Nephron progenitor cell (in vitro differentiated cells): ENCODE results near the gene CTNNA2.
A peak's percentile ranks its signal among the peaks of the same experiment; 100 is the strongest.

Experiments used
- DNase-seq: peaks from one replicate; pipeline ENCODE4 v3.0.0; 2021
- H3K27ac Mint-ChIP-seq: 2 replicates; pipeline ENCODE4 v1.8.0; 2021; ENCODE audit warnings: mild to moderate bottlenecking, moderate library complexity, mixed read lengths
- H3K27me3 Mint-ChIP-seq: 2 replicates; pipeline ENCODE4 v1.8.0; 2021; ENCODE audit warnings: mild to moderate bottlenecking, low read depth, mixed read lengths; ENCODE audit not compliant: poor library complexity
- H3K36me3 Mint-ChIP-seq: 2 replicates; pipeline ENCODE4 v1.8.0; 2021; ENCODE audit warnings: low read depth, mixed read lengths
- H3K4me1 Mint-ChIP-seq: 2 replicates; pipeline ENCODE4 v1.8.0; 2021; ENCODE audit warnings: mixed read lengths
- H3K4me3 Mint-ChIP-seq: 2 replicates; pipeline ENCODE4 v1.8.0; 2021; ENCODE audit warnings: mild to moderate bottlenecking, moderate library complexity, mixed read lengths
- H3K9me3 Mint-ChIP-seq: 2 replicates; pipeline ENCODE4 v1.8.0; 2021; ENCODE audit warnings: mild to moderate bottlenecking, moderate library complexity, mixed read lengths
- TF ChIP-seq, protein P1 (sequence below): fragments of 200-600 bp; sonication (generic); IDR thresholded peaks from 2 replicates; pipeline ENCODE4 v1.5.0; 2021; ENCODE audit warnings: antibody characterized with exemption

Gene CTNNA2

DNA sequence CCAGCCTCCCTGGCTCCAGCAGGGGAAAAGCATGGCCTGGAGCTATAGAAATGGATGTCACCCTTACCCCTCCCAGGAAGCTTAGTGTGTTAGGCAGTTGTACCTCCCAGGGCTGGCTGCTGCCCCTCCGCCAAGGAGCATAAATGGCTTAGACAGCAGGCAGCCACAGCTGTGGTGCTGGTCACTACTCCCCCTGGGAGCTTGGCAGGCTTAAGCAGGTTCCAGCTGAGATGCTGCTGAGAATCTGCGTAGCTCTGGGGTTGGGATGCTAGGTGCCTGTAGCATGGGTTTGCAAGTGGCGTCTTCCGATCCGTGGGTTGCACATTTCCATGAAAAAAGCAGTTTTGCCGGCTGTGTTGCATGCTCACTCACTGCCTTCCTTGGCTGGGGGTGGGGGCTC, 369.7 kb downstream of the CTNNA2 start:
- H3K4me1 Mint-ChIP-seq, result peaks cover 6% of the 10 kb centered on the region

DNA sequence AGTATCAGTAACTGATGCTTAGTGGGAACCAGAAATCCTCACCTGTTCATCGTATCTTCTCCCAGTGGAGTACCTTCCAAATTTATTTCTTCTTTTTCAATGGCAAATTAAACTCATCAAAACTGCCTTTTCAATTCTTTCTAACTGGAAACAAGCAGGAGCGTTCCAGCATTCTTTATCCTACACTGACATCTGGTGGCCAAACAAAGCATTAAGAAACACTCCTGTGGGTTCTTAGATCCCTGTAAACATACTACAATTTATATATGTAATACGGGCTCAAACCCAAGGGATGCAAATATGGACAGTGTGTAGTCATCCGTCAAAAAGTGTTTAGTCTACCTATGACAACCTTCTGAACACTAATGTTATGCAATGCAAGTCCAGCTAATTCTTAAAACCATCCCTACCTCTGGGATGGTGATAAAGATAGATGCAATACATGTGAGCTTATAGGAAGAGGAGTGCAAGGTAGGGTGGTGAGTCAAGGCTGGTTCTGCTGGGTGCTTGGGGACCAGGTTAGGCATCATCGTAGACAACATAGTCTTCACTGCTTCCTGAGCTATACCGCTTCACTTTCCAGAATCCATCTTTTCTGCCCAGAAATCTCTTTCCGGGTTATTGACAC, 375.0 kb downstream of the CTNNA2 start:
- DNase-seq, result peak; percentile 50
- TF ChIP-seq, protein P1, sequence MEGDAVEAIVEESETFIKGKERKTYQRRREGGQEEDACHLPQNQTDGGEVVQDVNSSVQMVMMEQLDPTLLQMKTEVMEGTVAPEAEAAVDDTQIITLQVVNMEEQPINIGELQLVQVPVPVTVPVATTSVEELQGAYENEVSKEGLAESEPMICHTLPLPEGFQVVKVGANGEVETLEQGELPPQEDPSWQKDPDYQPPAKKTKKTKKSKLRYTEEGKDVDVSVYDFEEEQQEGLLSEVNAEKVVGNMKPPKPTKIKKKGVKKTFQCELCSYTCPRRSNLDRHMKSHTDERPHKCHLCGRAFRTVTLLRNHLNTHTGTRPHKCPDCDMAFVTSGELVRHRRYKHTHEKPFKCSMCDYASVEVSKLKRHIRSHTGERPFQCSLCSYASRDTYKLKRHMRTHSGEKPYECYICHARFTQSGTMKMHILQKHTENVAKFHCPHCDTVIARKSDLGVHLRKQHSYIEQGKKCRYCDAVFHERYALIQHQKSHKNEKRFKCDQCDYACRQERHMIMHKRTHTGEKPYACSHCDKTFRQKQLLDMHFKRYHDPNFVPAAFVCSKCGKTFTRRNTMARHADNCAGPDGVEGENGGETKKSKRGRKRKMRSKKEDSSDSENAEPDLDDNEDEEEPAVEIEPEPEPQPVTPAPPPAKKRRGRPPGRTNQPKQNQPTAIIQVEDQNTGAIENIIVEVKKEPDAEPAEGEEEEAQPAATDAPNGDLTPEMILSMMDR, result peak; percentile 86
- H3K36me3 Mint-ChIP-seq, result no peaks in the 10 kb centered on the region
- H3K4me3 Mint-ChIP-seq, result no peak overlapping the region
- peaks cover 2% of the 10 kb centered on the region for H3K9me3 Mint-ChIP-seq
- H3K27me3 Mint-ChIP-seq, result no peaks in the 10 kb centered on the region
- no peak overlapping the region for H3K27ac Mint-ChIP-seq
- peaks cover 35% of the 10 kb centered on the region for H3K4me1 Mint-ChIP-seq

More for the DNA sequence above, 369.7 kb downstream of the CTNNA2 start:
- no peak for DNase-seq
- H3K36me3 Mint-ChIP-seq, result peaks cover 23% of the 10 kb centered on the region
- H3K27ac Mint-ChIP-seq, result peak overlapping the region; percentile 80
- H3K27me3 Mint-ChIP-seq, result no peaks in the 10 kb centered on the region
- no peak overlapping the region for H3K4me3 Mint-ChIP-seq
- TF ChIP-seq, protein P1, result no peak
- H3K9me3 Mint-ChIP-seq, result peaks cover 33% of the 10 kb centered on the region

DNA sequence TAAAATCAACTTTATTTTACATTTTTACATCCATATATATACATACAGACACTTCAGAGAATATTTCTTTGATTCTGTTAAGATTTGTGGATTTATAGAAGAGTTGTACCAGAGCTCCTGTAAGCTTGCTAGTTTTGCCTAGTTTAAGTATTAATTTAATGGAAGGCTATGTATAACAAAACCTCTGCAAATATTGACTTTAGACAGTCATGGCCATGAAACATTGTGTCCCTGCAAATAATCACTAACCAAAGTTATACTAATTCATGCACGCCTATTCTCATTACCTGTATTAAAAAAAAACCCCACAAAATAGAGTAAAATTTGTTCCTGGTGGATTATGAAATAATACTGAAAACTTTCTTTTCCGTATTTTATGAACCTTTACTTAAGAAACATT, 379.3 kb downstream of the CTNNA2 start:
- Mint-ChIP-seq H3K27me3 (peaks cover 4% of the 10 kb centered on the region), H3K36me3 (no peaks in the 10 kb centered on the region), H3K9me3 (no peaks in the 10 kb centered on the region), H3K4me3 (no peak overlapping the region), H3K4me1 (peaks cover 31% of the 10 kb centered on the region), H3K27ac (no peak overlapping the region)
- TF ChIP-seq, protein P1, result no peak
- no peak for DNase-seq

DNA sequence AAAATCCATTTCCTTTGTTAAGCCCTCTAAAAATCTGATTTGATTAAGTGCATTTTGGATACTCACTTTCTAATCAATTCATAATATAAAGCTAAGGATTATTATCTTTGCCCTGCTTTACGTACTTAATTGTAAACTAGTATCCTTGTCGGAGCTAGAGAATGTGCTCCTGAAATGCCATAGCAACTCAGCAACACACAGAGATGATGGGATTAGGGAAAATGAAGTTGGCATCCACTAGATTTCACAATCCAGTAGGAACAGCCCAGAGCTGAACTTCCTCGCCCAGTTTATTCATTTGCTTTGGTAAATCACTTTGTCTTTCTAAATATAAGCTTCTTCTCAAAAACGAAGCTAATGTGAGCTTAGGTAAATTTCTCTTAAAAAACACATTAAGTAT, 386.3 kb downstream of the CTNNA2 start:
- peaks cover 9% of the 10 kb centered on the region for H3K27me3 Mint-ChIP-seq
- DNase-seq, result no peak
- TF ChIP-seq, protein P1, result no peak
- no peak overlapping the region for H3K27ac Mint-ChIP-seq
- no peaks in the 10 kb centered on the region for H3K9me3 Mint-ChIP-seq
- no peak overlapping the region for H3K4me3 Mint-ChIP-seq
- H3K36me3 Mint-ChIP-seq, result no peaks in the 10 kb centered on the region
- H3K4me1 Mint-ChIP-seq, result peaks cover 21% of the 10 kb centered on the region

DNA sequence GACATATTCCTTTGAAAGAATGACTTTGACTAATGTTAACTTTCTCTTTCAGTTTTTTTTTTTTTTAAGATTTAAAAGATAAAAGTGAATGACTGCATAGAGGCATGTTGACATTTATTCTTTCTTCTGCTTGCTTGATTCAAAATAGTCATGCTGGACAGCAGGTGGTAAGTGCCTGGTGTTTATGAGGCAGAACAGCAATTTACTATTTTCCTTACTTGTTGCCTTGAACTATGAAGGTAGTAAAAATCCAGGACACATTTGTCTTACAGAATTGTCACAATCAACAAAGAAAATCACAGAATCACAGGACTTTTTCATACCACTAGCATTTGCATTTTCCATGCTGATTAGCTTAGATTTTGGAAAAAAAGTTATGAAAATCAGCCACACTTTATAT, 388.3 kb downstream of the CTNNA2 start:
- Mint-ChIP-seq H3K36me3 (no peaks in the 10 kb centered on the region), H3K27me3 (peaks cover 8% of the 10 kb centered on the region), H3K9me3 (no peaks in the 10 kb centered on the region), H3K4me1 (peaks cover 21% of the 10 kb centered on the region), H3K27ac (no peak overlapping the region), H3K4me3 (no peak overlapping the region)
- TF ChIP-seq, protein P1, result no peak
- DNase-seq, result no peak
